WI38 (cell line): ENCODE data around the gene NOL4L.

Experiments
- H3K4me3 ChIP-seq: 2 replicates; pipeline ENCODE4 v1.5.1; 2011; ENCODE audit warnings: low read depth, mild to moderate bottlenecking, control low read depth, low read length
- CTCF ChIP-seq: IDR thresholded peaks from 2 replicates; pipeline ENCODE4 v1.5.1; 2012; ENCODE audit warnings: low read depth, mild to moderate bottlenecking, control low read depth, low read length

The NOL4L gene

GRCh38 chr20:32560989-32561830 is 23.9 kb downstream of the NOL4L start:
- TF ChIP-seq CTCF = no peak
- no peak overlapping the region for H3K4me3 ChIP-seq

DNA sequence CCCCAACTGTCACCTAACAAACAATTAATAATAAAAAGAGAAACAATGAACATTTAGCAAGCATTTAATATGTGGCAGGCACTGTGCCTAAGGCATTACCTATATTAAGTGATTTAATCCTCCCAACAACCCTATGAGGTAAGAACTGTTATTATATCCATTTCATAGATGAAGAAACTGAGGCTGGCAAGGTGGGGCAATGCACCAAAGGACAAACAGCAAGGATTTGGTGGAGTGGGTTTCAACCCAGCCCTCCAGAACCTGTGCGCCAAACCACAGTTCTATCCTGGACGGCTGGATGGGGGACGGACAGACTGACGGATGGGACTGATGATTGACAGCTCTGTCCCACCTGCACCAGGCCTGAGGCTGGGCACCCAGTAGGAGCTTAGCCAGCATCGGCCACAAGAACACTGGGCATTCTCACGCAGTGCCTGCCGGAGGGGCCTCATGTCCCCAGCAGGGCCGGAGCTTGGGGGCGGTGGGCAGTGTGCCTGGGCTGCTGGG is 24.6 kb downstream of the NOL4L start:
- TF ChIP-seq CTCF = no peak
- H3K4me3 ChIP-seq = no peak overlapping the region

- no peak for TF ChIP-seq CTCF
- no peak overlapping the region for H3K4me3 ChIP-seq
Observed at GRCh38 chr20:32559753-32560380, 25.3 kb downstream of the NOL4L start.

- no peak for TF ChIP-seq CTCF
- H3K4me3 ChIP-seq = no peak overlapping the region
Observed at GRCh38 chr20:32559205-32559752, 25.9 kb downstream of the NOL4L start.

DNA sequence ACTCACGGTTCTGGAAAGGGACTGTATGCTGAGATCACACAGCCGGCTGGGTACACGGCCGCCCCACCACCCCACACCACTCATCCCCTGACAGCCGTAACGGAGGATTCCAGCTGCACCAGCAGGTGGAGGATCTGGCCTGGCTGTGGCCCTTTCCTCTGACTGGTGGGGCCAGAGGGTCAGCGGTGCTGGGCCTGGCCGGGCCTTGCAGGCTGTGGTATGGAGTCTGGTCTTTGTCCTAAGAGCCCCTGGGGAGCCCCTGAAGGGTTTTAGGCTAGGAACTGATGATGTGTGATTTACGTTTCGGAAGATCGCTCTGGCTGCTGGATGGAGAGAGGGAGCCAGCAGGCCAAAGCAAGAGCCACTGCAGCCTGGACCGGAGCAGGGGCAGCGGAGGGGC is 26.6 kb downstream of the NOL4L start:
- TF ChIP-seq CTCF = no peak
- H3K4me3 ChIP-seq = no peak overlapping the region

DNA sequence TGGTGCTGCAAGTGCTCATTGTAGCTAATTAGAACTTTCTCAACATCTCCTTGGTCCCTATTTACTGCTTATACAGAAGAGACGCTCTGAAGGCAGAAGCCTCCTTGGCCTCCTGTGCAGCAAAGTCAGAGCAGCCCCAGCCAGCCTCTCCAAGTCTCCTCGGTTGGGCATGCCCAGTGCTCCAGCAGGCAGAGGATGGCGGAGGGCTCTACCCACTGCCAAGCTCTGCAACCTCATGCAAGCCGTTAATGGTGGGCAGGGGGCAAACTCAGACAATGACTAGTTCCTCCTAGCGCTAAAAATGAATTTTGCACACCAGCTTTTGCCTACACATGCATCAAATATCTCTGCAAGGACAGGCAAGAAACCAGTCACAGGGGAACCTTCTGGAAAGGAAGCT is 27.8 kb downstream of the NOL4L start:
- TF ChIP-seq CTCF = no peak
- H3K4me3 ChIP-seq = no peak overlapping the region
